PC-3 (cell line): Measurements from ENCODE around the gene GRIA1.

Source experiments
- EZH2 ChIP-seq: fragments of 300-600 bp; sonication (generic); IDR thresholded peaks from one replicate; pipeline ENCODE4 v1.6.1; 2017; ENCODE audit warnings: antibody characterized with exemption, mild to moderate bottlenecking, low read length; ENCODE audit not compliant: unreplicated experiment
- TF ChIP-seq, protein P1 (sequence below): fragments of 300-600 bp; sonication (generic); conservative IDR thresholded peaks from 2 replicates; pipeline ENCODE4 v1.5.1; 2017; ENCODE audit warnings: antibody characterized with exemption, low read depth, mild to moderate bottlenecking, low read length

DNA sequence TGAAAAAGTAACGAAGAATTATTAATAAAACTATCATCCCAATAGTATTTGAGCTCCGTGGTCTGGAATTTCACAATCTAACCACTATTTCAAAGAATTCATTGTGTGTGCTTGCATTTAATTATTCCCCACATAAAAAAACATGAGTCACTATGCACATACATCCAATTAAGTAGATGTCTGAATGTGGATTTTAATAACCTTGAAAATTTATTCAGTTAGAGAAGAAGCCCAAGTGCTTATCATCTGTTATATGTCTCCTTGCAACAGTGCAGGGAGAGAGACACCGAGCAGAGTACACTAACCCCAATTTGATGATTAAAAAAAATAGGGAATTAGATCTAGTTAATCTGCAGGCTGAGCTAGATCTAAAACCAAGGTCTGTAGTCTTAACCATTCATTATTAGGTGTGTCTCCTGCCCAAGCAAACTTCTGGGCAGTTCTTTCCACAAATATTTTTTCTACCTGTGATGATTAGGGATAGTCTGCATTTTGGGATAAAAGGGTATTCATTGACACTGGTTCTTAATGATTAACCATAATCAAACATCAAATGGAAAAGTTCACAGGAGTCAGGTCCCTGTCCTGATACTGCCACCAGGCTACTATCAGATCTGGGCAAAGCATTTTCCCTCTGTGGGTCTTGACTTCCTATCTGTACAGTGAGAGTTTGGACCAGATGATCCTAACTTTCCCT, 164.2 kb downstream of the GRIA1 start:
- TF ChIP-seq, protein P1, sequence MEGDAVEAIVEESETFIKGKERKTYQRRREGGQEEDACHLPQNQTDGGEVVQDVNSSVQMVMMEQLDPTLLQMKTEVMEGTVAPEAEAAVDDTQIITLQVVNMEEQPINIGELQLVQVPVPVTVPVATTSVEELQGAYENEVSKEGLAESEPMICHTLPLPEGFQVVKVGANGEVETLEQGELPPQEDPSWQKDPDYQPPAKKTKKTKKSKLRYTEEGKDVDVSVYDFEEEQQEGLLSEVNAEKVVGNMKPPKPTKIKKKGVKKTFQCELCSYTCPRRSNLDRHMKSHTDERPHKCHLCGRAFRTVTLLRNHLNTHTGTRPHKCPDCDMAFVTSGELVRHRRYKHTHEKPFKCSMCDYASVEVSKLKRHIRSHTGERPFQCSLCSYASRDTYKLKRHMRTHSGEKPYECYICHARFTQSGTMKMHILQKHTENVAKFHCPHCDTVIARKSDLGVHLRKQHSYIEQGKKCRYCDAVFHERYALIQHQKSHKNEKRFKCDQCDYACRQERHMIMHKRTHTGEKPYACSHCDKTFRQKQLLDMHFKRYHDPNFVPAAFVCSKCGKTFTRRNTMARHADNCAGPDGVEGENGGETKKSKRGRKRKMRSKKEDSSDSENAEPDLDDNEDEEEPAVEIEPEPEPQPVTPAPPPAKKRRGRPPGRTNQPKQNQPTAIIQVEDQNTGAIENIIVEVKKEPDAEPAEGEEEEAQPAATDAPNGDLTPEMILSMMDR, result no peak
- TF ChIP-seq EZH2, result no peak
